GM12878 (cell line): ENCODE measurements around the gene VSTM4. TPM values are rescaled to one million over a fixed set of nuclear protein-coding genes. Genes with fewer than 3 reads are reported as not detected.

Source experiments
- ATAC-seq: fragments of 200-7000 bp; cut with Tn5 transposase; 3 replicates; pipeline ENCODE4 v1.9.1; 2020; ENCODE audit warnings: mild to moderate bottlenecking, moderate library complexity
- BruUV-seq: library from RNA; stranded (reverse); fragments of 400-500 nt; replicated peaks from 2 replicates; lab custom pipeline; 2021; lab: Mats Ljungman, UMichigan
- CTCF ChIA-PET: fragments of 300-600 bp; sonication (Branson Sonifier 250); formaldehyde crosslinking; extraction: SDS; loops from one replicate; lab custom pipeline; 2021; ENCODE audit warnings: inconsistent platforms; lab: Yijun Ruan, JAX
- POLR2A ChIA-PET: fragments of 350-600 bp; formaldehyde crosslinking; extraction: SDS; loops from one replicate; lab custom pipeline; 2021; ENCODE audit warnings: inconsistent platforms; lab: Charles Lee
- RAD21 ChIA-PET: fragments of 300-600 bp; sonication (Branson Sonifier 250); formaldehyde crosslinking; loops from one replicate; lab custom pipeline; 2023; ENCODE audit warnings: antibody characterized with exemption; ENCODE audit not compliant: unreplicated experiment; lab: Charles Lee
- SMC1A ChIA-PET: fragments of 300-600 bp; sonication (Branson Sonifier 250); formaldehyde crosslinking; loops from one replicate; lab custom pipeline; 2023; ENCODE audit not compliant: unreplicated experiment, uncharacterized antibody; lab: Charles Lee
- DNase-seq: peaks from one replicate; pipeline ENCODE4 v3.0.0-alpha.2; 2011; ENCODE audit warnings: low read depth, low spot score
- FAIRE-seq: peaks from 3 replicates; lab custom pipeline; 2011; peaks lifted over from hg19 to GRCh38; lab: Jason Lieb, UNC
- H2AFZ ChIP-seq: 2 replicates; pipeline ENCODE4 v1.6.0; 2011; ENCODE audit warnings: low read depth, low read length, control low read depth; ENCODE audit not compliant: control insufficient read depth
- H3K27ac ChIP-seq: 2 replicates; pipeline ENCODE4 v1.5.1; 2011; ENCODE audit warnings: control low read depth; ENCODE audit not compliant: control insufficient read depth, insufficient read depth
- H3K27me3 ChIP-seq, 2 experiments: replicated peaks in 1 of 2; 2 replicates each; pipeline versions ENCODE4 v1.6.0 to v1.6.1; 2011; ENCODE audit warnings: low read length in 1 of 2; ENCODE audit not compliant: control insufficient read depth in 2 of 2, insufficient read depth in 2 of 2
- H3K36me3 ChIP-seq, 2 experiments: 2 replicates each; pipeline ENCODE4 v1.5.1; 2011; ENCODE audit warnings: low read length in 1 of 2; ENCODE audit not compliant: control insufficient read depth in 2 of 2, insufficient read depth in 2 of 2
- H3K4me1 ChIP-seq: 2 replicates; pipeline ENCODE4 v1.6.1; 2011; ENCODE audit warnings: mild to moderate bottlenecking, low read length, moderate library complexity, mixed read lengths; ENCODE audit not compliant: control insufficient read depth, insufficient read depth
- H3K4me2 ChIP-seq: 2 replicates; pipeline ENCODE4 v1.6.0; 2011; ENCODE audit warnings: control low read depth; ENCODE audit not compliant: control insufficient read depth, insufficient read depth
- H3K4me3 ChIP-seq: fragments of 200-600 bp; sonication (generic); 2 replicates; pipeline ENCODE4 v1.5.1; 2016
- H3K79me2 ChIP-seq: 2 replicates; pipeline ENCODE4 v1.6.0; 2011; ENCODE audit warnings: low read length; ENCODE audit not compliant: control insufficient read depth, insufficient read depth
- H3K9ac ChIP-seq: 2 replicates; pipeline ENCODE4 v1.8.0; 2011; ENCODE audit warnings: low read length, control low read depth, mixed read lengths; ENCODE audit not compliant: control insufficient read depth, insufficient read depth
- H3K9me3 ChIP-seq: replicated peaks from 3 replicates; pipeline ENCODE4 v1.5.1; 2011; ENCODE audit warnings: mild to moderate bottlenecking, low read length; ENCODE audit not compliant: control insufficient read depth, insufficient read depth
- H4K20me1 ChIP-seq: 2 replicates; pipeline ENCODE4 v1.6.0; 2011; ENCODE audit not compliant: control insufficient read depth, insufficient read depth
- BACH1 ChIP-seq: fragments of 450-650 bp; IDR thresholded peaks from 2 replicates; pipeline ENCODE4 v1.6.1; 2017; ENCODE audit warnings: mild to moderate bottlenecking, borderline replicate concordance
- E2F4 ChIP-seq: IDR thresholded peaks from 2 replicates; pipeline ENCODE4 v1.6.1; 2012; ENCODE audit warnings: low read depth, low read length, improper control_type of control experiment
- ELK1 ChIP-seq: IDR thresholded peaks from 2 replicates; pipeline ENCODE4 v1.6.1; 2012; ENCODE audit warnings: low read depth, low read length, improper control_type of control experiment
- GABPA ChIP-seq: IDR thresholded peaks from 2 replicates; pipeline ENCODE4 v1.6.1; 2014; ENCODE audit warnings: antibody characterized with exemption, low read depth, mild to moderate bottlenecking, inconsistent platforms
- IKZF2 ChIP-seq, 2 experiments: fragments of 450-650 bp; IDR thresholded peaks; 2 replicates each; pipeline ENCODE4 v1.6.1; 2017; ENCODE audit warnings: mild to moderate bottlenecking in 2 of 2, moderate library complexity in 2 of 2
- LARP7 ChIP-seq: fragments of 450-650 bp; IDR thresholded peaks from 2 replicates; pipeline ENCODE4 v1.6.1; 2017; ENCODE audit warnings: mild to moderate bottlenecking
- MTA2 ChIP-seq: fragments of 450-650 bp; IDR thresholded peaks from 2 replicates; pipeline ENCODE4 v1.6.1; 2016; ENCODE audit warnings: low read depth, mild to moderate bottlenecking, moderate library complexity
- MTA3 ChIP-seq: IDR thresholded peaks from 2 replicates; pipeline ENCODE4 v1.6.1; 2012; ENCODE audit warnings: low read length, inconsistent platforms, borderline replicate concordance
- NR2C2 ChIP-seq: IDR thresholded peaks from 2 replicates; pipeline ENCODE4 v1.6.1; 2011; ENCODE audit warnings: borderline replicate concordance, low read depth; ENCODE audit not compliant: control insufficient read depth, insufficient read length
- PAX5 ChIP-seq: IDR thresholded peaks from 2 replicates; pipeline ENCODE4 v1.6.1; 2011; ENCODE audit warnings: low read depth, low read length, borderline replicate concordance
- POLR2AphosphoS5 ChIP-seq: IDR thresholded peaks from 2 replicates; pipeline ENCODE4 v1.6.1; 2011; ENCODE audit warnings: mild to moderate bottlenecking, low read length, inconsistent platforms
- RFX5 ChIP-seq: IDR thresholded peaks from 2 replicates; pipeline ENCODE4 v1.6.1; 2011; ENCODE audit warnings: low read depth, low read length, improper control_type of control experiment
- SREBF2 ChIP-seq: IDR thresholded peaks from 2 replicates; pipeline ENCODE4 v1.6.1; 2012; ENCODE audit warnings: mild to moderate bottlenecking, low read length
- SUZ12 ChIP-seq: fragments of 200-600 bp; sonication (generic); IDR thresholded peaks from one replicate; pipeline ENCODE4 v1.6.1; 2018; ENCODE audit warnings: antibody characterized with exemption, mild to moderate bottlenecking; ENCODE audit not compliant: unreplicated experiment
- ZNF207 ChIP-seq: fragments of 450-650 bp; IDR thresholded peaks from 2 replicates; pipeline ENCODE4 v1.6.1; 2014; ENCODE audit warnings: antibody characterized with exemption, mild to moderate bottlenecking, borderline replicate concordance
- WGBS: methylation state at CpG from one replicate; pipeline ENCODE4 v1.1.6; 2016; ENCODE audit warnings: low lambda C conversion rate; ENCODE audit not compliant: insufficient replicate concordance, insufficient coverage; ENCODE audit errors: missing lambda C conversion rate; 5-methylcytosine and 5-hydroxymethylcytosine counted together
- in situ Hi-C: fragments of 300-500 bp; cut with MboI; formaldehyde crosslinking; loops from 9 replicates; pipeline ENCODE4 v1.14.3; 2018; ENCODE audit warnings: mixed read lengths
- intact Hi-C: fragments of 100-400 bp; cut with micrococcal nuclease; formaldehyde crosslinking; loops from one replicate; pipeline ENCODE4 v1.14.2; 2022; ENCODE audit not compliant: unreplicated experiment
- polyA plus RNA-seq, 11 experiments: library from polyadenylated mRNA; depleted of rRNA in 4 of 11; unstranded in 6 of 11; stranded (reverse) in 5 of 11; fragments of >200 nt; fragmentation: Nextera tagmentation in 4 of 11; fragmentation: Illumina TruSeq in 1 of 11; extraction: Ambion mirVana in 4 of 11; extraction: Trizol in 1 of 11; gene quantifications; 1 replicate in 1 of 11; 2 replicates in 10 of 11; pipeline versions ENCODE4 v1.2.1 to v1.2.3, GENCODE V29; 2011 to 2016; ENCODE audit warnings: inconsistent platforms in 2 of 11, missing spikeins in 2 of 11, low read depth in 1 of 11
- total RNA-seq, 4 experiments: library from RNA; depleted of rRNA in 3 of 4; stranded (reverse); fragments of >200 nt in 3 of 4; fragmentation: Illumina TruSeq in 1 of 4; extraction: Trizol in 1 of 4; gene quantifications; 2 replicates each; pipeline versions ENCODE4 v1.2.1 to v1.2.3, GENCODE V29; 2013 to 2021
- TF ChIP-seq, protein P1 (sequence below): IDR thresholded peaks from 2 replicates; pipeline ENCODE4 v1.6.1; 2012; ENCODE audit warnings: improper control_type of control experiment, low read depth, low read length; ENCODE audit not compliant: insufficient replicate concordance

The VSTM4 gene
- total and polyA plus RNA-seq, 10 of the 15 experiments (the other 5 are each of a cell fraction or from before 2014, with no cell fraction given) = 0.01 to 0.14 (median 0.02) TPM; not detected in 7

DNA sequence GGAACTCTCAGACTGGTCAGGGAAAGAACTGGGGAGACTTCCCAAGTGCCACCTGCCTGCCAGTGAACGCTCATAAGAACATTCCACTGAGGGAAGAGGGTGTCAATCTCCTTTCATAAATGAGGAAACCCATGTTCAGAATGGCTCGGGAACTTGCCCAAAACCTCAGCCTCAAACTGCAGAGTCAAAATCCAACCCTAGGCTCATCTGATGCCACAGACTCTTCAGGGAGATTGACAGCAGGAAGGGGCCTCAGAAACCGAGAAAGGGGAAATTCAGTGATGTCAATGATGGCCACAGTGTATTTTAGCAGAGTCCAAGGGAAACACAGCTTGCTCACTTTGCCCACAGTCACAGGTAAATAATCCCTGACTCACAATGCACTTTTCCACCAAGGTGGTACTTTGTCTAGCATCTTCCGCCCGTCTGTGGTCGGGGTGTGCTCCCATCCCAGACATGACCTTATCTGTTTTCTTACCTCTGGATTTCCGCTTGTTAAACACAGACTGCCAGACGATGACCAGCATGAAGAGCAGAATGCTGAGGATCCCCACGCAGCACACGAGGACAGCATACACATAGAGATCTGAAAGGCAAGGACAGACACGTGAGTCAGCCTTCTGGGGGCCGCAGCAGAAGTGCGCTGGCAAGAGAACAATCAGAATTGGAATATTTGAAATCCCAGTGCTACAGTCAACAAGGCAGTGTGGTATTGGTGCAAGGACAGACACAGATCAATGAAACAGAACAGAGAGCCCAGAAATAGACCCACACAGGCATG lies 38.4 kb downstream of the VSTM4 start (continued):
- TF ChIP-seq SREBF2 (no peak), RFX5 (no peak), MTA2 (peak; percentile 73), POLR2AphosphoS5 (no peak), BACH1 (no peak)

- WGBS = 35% methylated on average over 7 of the region's 7 CpGs
- DNase-seq = no peak
- no peaks in the 10 kb centered on the region for H3K79me2 ChIP-seq
- H3K9me3 ChIP-seq = no peaks in the 10 kb centered on the region; the same call in 2 of the 3 replicates
- ChIA-PET POLR2A (no interaction called here), CTCF (interaction anchor here (0.8 to 1.1 kb wide), 2 partner anchors 76 to 102 kb away, joined by 3 read pairs; no protein-coding TSS in a partner anchor), SMC1A (interaction anchor here (1.0 to 2.1 kb wide), 7 partner anchors 9 to 30 kb away, joined by 3 to 7 read pairs (median 3); no protein-coding TSS in a partner anchor), RAD21 (no interaction called here)
- no peaks in the 10 kb centered on the region for H3K36me3 ChIP-seq
- no peak overlapping the region for H3K9ac ChIP-seq
- intact Hi-C loops = no loop called here
- H3K4me1 ChIP-seq = peaks cover 12% of the 10 kb centered on the region
- FAIRE-seq = no peak
- peak overlapping the region; percentile 10; the same call in 1 of the 2 replicates for H3K4me2 ChIP-seq
- no TSS peak for BruUV-seq
- no peaks in the 10 kb centered on the region for H4K20me1 ChIP-seq
- no peak overlapping the region for H3K27ac ChIP-seq
- no peak overlapping the region; the same call in 1 of the 2 replicates for H2AFZ ChIP-seq
- H3K27me3 ChIP-seq = no peaks in the 10 kb centered on the region
- H3K4me3 ChIP-seq = no peak overlapping the region
- in situ Hi-C loops = no loop called here
- peak; percentile 49 for ATAC-seq
- TF ChIP-seq, protein P1, sequence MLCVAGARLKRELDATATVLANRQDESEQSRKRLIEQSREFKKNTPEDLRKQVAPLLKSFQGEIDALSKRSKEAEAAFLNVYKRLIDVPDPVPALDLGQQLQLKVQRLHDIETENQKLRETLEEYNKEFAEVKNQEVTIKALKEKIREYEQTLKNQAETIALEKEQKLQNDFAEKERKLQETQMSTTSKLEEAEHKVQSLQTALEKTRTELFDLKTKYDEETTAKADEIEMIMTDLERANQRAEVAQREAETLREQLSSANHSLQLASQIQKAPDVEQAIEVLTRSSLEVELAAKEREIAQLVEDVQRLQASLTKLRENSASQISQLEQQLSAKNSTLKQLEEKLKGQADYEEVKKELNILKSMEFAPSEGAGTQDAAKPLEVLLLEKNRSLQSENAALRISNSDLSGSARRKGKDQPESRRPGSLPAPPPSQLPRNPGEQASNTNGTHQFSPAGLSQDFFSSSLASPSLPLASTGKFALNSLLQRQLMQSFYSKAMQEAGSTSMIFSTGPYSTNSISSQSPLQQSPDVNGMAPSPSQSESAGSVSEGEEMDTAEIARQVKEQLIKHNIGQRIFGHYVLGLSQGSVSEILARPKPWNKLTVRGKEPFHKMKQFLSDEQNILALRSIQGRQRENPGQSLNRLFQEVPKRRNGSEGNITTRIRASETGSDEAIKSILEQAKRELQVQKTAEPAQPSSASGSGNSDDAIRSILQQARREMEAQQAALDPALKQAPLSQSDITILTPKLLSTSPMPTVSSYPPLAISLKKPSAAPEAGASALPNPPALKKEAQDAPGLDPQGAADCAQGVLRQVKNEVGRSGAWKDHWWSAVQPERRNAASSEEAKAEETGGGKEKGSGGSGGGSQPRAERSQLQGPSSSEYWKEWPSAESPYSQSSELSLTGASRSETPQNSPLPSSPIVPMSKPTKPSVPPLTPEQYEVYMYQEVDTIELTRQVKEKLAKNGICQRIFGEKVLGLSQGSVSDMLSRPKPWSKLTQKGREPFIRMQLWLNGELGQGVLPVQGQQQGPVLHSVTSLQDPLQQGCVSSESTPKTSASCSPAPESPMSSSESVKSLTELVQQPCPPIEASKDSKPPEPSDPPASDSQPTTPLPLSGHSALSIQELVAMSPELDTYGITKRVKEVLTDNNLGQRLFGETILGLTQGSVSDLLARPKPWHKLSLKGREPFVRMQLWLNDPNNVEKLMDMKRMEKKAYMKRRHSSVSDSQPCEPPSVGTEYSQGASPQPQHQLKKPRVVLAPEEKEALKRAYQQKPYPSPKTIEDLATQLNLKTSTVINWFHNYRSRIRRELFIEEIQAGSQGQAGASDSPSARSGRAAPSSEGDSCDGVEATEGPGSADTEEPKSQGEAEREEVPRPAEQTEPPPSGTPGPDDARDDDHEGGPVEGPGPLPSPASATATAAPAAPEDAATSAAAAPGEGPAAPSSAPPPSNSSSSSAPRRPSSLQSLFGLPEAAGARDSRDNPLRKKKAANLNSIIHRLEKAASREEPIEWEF = no peak
- TF ChIP-seq IKZF2 (IDR thresholded peaks at IDR 0.05) (no peak), E2F4 (no peak), ELK1 (no peak), LARP7 (no peak), MTA3 (no peak), PAX5 (no peak), ZNF207 (no peak), SUZ12 (no peak), GABPA (no peak), NR2C2 (no peak)
These were observed 39.0 kb downstream of the VSTM4 start for GRCh38 chr10:49076319-49076718.
